ENCODE data around the gene SELENOF.

DNA sequence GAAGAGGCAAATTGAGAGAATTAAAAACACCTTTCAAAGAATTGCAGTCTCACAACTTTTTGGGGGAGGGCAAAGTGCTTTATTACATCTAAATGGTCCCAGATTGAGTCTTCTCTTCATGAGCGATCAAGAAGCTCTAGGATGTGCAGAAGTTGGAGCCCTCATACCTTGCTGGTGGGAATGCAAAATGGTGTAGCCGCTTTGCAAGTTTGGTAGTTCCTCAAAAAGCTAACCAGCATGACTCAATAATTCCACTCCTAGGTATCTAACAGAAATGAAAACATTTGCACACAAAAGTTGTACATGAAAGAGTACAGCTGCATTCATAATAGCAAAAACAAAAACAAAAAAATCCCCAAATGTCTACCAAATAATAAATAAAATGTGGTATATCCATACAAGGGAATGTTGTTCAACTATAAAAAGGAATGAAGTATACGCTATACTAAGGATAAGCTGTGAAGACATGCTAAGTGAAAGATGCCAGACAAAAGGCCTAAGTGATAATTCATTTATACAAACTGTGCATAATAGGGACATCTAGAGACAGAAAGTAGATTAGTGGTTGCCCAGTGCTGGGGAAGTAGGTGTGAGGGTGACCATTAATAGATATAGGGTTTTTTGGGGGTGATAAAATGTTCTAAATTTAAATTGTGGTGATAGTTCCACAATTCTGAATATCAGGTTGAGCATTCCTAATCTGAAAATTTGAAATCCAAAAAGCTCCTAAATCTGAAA, 55.2 kb downstream of the SELENOF start:
- TF ChIP-seq NFIC (IDR thresholded peaks at IDR 0.05; ENCODE audit: low read depth, low read length) (no peak), BRCA1 (IDR thresholded peaks at IDR 0.05; ENCODE audit: low read depth, low read length) (no peak), BHLHE40 (IDR thresholded peaks at IDR 0.05; ENCODE audit: borderline replicate concordance in 1 of 2, low read depth in 2 of 2, low read length in 1 of 2) (no peak)
- TF ChIP-seq, protein P1, sequence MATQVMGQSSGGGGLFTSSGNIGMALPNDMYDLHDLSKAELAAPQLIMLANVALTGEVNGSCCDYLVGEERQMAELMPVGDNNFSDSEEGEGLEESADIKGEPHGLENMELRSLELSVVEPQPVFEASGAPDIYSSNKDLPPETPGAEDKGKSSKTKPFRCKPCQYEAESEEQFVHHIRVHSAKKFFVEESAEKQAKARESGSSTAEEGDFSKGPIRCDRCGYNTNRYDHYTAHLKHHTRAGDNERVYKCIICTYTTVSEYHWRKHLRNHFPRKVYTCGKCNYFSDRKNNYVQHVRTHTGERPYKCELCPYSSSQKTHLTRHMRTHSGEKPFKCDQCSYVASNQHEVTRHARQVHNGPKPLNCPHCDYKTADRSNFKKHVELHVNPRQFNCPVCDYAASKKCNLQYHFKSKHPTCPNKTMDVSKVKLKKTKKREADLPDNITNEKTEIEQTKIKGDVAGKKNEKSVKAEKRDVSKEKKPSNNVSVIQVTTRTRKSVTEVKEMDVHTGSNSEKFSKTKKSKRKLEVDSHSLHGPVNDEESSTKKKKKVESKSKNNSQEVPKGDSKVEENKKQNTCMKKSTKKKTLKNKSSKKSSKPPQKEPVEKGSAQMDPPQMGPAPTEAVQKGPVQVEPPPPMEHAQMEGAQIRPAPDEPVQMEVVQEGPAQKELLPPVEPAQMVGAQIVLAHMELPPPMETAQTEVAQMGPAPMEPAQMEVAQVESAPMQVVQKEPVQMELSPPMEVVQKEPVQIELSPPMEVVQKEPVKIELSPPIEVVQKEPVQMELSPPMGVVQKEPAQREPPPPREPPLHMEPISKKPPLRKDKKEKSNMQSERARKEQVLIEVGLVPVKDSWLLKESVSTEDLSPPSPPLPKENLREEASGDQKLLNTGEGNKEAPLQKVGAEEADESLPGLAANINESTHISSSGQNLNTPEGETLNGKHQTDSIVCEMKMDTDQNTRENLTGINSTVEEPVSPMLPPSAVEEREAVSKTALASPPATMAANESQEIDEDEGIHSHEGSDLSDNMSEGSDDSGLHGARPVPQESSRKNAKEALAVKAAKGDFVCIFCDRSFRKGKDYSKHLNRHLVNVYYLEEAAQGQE (IDR thresholded peaks at IDR 0.05; ENCODE audit: low read depth, low read length) = no peak
- TF ChIP-seq, protein P2, sequence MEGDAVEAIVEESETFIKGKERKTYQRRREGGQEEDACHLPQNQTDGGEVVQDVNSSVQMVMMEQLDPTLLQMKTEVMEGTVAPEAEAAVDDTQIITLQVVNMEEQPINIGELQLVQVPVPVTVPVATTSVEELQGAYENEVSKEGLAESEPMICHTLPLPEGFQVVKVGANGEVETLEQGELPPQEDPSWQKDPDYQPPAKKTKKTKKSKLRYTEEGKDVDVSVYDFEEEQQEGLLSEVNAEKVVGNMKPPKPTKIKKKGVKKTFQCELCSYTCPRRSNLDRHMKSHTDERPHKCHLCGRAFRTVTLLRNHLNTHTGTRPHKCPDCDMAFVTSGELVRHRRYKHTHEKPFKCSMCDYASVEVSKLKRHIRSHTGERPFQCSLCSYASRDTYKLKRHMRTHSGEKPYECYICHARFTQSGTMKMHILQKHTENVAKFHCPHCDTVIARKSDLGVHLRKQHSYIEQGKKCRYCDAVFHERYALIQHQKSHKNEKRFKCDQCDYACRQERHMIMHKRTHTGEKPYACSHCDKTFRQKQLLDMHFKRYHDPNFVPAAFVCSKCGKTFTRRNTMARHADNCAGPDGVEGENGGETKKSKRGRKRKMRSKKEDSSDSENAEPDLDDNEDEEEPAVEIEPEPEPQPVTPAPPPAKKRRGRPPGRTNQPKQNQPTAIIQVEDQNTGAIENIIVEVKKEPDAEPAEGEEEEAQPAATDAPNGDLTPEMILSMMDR (IDR thresholded peaks at IDR 0.05 in 2 of 3, conservative IDR thresholded peaks at IDR 0.05 in 1 of 3; ENCODE audit: control insufficient read depth in 2 of 3, extremely low read depth in 1 of 3, insufficient read depth in 1 of 3, low read depth in 3 of 3, low read length in 3 of 3) = no peak
